H1 (cell line): ENCODE measurements around the gene CCBE1. TPM values are rescaled to one million over a fixed set of nuclear protein-coding genes. Genes with fewer than 3 reads are reported as not detected.

Experiments used
- CHD2 ChIP-seq: IDR thresholded peaks from 2 replicates; pipeline ENCODE4 v1.6.1; 2012; ENCODE audit warnings: low read length, improper control_type of control experiment
- CHD7 ChIP-seq: fragments of 300-600 bp; sonication (generic); IDR thresholded peaks from 2 replicates; pipeline ENCODE4 v1.7.1; 2012; ENCODE audit warnings: low read length, moderate library complexity, mild to moderate bottlenecking, inconsistent platforms; ENCODE audit not compliant: insufficient replicate concordance
- JUND ChIP-seq: IDR thresholded peaks from 2 replicates; pipeline ENCODE4 v1.6.1; 2011; ENCODE audit warnings: mild to moderate bottlenecking, improper control_type of control experiment, low read length
- ZNF274 ChIP-seq: IDR thresholded peaks from 2 replicates; pipeline ENCODE4 v1.7.0; 2012; ENCODE audit warnings: low read length, borderline replicate concordance; ENCODE audit errors: extremely low read depth
- polyA plus RNA-seq, 7 experiments: library from polyadenylated mRNA; depleted of rRNA in 3 of 7; stranded (reverse) in 5 of 7; unstranded in 2 of 7; fragments of >200 nt in 5 of 7; fragments of 200-250 nt in 2 of 7; gene quantifications; 1 replicate in 5 of 7; 2 replicates in 1 of 7; 4 replicates in 1 of 7; pipeline versions ENCODE4 v1.2.1 to v1.2.3, GENCODE V29; 2011 to 2013; ENCODE audit warnings: missing spikeins in 2 of 7, mixed read lengths in 2 of 7
- total RNA-seq: library from RNA; stranded (reverse); fragmentation: NEBNext Ultra II Directional; extraction: Animal tissue kit (Norgen Biotek cat#: 25700); gene quantifications from 2 replicates; pipeline ENCODE4 v1.2.1, GENCODE V29; 2021

Gene CCBE1
- total and polyA plus RNA-seq, 2 of the 8 experiments (the other 6 are each of a cell fraction or from before 2014, with no cell fraction given): 2.1 to 2.6 TPM

- TF ChIP-seq CHD7 (no peak), CHD2 (no peak), ZNF274 (no peak), JUND (no peak)
These were observed 15.1 kb upstream of the CCBE1 start (continued) for GRCh38 chr18:59712311-59712710.
